ENCODE data around the gene APEX1. TPM values are rescaled to one million over a fixed set of nuclear protein-coding genes. Genes with fewer than 3 reads are reported as not detected.
"Not testable (repeated sequence)": the region's sequence is repeated elsewhere in the genome, so short reads cannot be mapped to it uniquely, and the experiment has no call there.

Gene APEX1
- total and polyA plus RNA-seq, 12 donors: 94.1 to 304 (median 158) TPM

GRCh38 chr14:20440465-20440864 is 14.6 kb upstream of the APEX1 start:
- no peak overlapping the region for H3K27ac ChIP-seq
- intact Hi-C loops (cut with DNase I): no loop called here
- H3K9me3 ChIP-seq (replicated peaks in 1 of 3): no peaks in the 10 kb centered on the region

GRCh38 chr14:20440882-20441281 is 14.1 kb upstream of the APEX1 start:
- no peaks in the 10 kb centered on the region for H3K4me1 ChIP-seq (replicated peaks in 1 of 2)
- TF ChIP-seq POLR2A (IDR thresholded peaks at IDR 0.05): no peak
- TF ChIP-seq, protein P1, sequence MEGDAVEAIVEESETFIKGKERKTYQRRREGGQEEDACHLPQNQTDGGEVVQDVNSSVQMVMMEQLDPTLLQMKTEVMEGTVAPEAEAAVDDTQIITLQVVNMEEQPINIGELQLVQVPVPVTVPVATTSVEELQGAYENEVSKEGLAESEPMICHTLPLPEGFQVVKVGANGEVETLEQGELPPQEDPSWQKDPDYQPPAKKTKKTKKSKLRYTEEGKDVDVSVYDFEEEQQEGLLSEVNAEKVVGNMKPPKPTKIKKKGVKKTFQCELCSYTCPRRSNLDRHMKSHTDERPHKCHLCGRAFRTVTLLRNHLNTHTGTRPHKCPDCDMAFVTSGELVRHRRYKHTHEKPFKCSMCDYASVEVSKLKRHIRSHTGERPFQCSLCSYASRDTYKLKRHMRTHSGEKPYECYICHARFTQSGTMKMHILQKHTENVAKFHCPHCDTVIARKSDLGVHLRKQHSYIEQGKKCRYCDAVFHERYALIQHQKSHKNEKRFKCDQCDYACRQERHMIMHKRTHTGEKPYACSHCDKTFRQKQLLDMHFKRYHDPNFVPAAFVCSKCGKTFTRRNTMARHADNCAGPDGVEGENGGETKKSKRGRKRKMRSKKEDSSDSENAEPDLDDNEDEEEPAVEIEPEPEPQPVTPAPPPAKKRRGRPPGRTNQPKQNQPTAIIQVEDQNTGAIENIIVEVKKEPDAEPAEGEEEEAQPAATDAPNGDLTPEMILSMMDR (IDR thresholded peaks at IDR 0.05): no peak
- no peaks in the 10 kb centered on the region for H3K9me3 ChIP-seq (replicated peaks in 1 of 3)
- no peak for DNase-seq
- H3K36me3 ChIP-seq (replicated peaks in 1 of 2): peaks cover 0 to 9% of the 10 kb centered on the region in 2 donors
- H3K4me3 ChIP-seq: no peak overlapping the region
- intact Hi-C loops (cut with DNase I): no loop called here
- no peaks in the 10 kb centered on the region for H3K27me3 ChIP-seq
- 66 to 78% (median 72%) methylated on average over 4 to 5 of the region's 5 CpGs for WGBS, 4 donors
- H3K27ac ChIP-seq: no peak overlapping the region

More at GRCh38 chr14:20440465-20440864, 14.6 kb upstream of the APEX1 start:
- H3K4me3 ChIP-seq: no peak overlapping the region
- peaks cover 0 to 4% of the 10 kb centered on the region in 2 donors for H3K36me3 ChIP-seq (replicated peaks in 1 of 2)
- H3K4me1 ChIP-seq (replicated peaks in 1 of 2): no peaks in the 10 kb centered on the region
- TF ChIP-seq POLR2A (IDR thresholded peaks at IDR 0.05): no peak
- TF ChIP-seq, protein P1 (IDR thresholded peaks at IDR 0.05): no peak
- no peak for DNase-seq
- no peaks in the 10 kb centered on the region for H3K27me3 ChIP-seq
- WGBS, 4 donors: 74 to 87% (median 83%) methylated on average over 5 of the region's 5 CpGs

- Histone ChIP-seq H3K9me3 (replicated peaks in 1 of 3) (no peaks in the 10 kb centered on the region), H3K27ac (no peak overlapping the region), H3K27me3 (no peaks in the 10 kb centered on the region), H3K4me1 (replicated peaks in 1 of 2) (no peaks in the 10 kb centered on the region), H3K36me3 (replicated peaks in 1 of 2) (peaks cover 0 to 14% of the 10 kb centered on the region in 2 donors), H3K4me3 (no peak overlapping the region)
- WGBS, 4 donors: 76 to 85% (median 81%) methylated on average over 2 of the region's 2 CpGs
- no peak for DNase-seq
- intact Hi-C loops (cut with DNase I): no loop called here
- TF ChIP-seq POLR2A (IDR thresholded peaks at IDR 0.05): no peak
- TF ChIP-seq, protein P1 (IDR thresholded peaks at IDR 0.05): no peak
Observed at GRCh38 chr14:20441461-20441860, 13.6 kb upstream of the APEX1 start.

- H3K4me1 ChIP-seq (replicated peaks in 1 of 2); intact Hi-C loops (cut with DNase I); H3K27me3 ChIP-seq; H3K27ac ChIP-seq; DNase-seq; H3K4me3 ChIP-seq; H3K9me3 ChIP-seq (replicated peaks in 1 of 3): not testable (repeated sequence)
- H3K36me3 ChIP-seq (replicated peaks in 1 of 2): peaks cover 0 to 36% of the 10 kb centered on the region in 2 donors
- 91 to 100% (median 93%) methylated on average over 2 of the region's 4 CpGs for WGBS, 4 donors
Observed at GRCh38 chr14:20443650-20444049, 11.4 kb upstream of the APEX1 start.

- no peak overlapping the region for H3K27ac ChIP-seq
- intact Hi-C loops (cut with DNase I): no loop called here
- no peak for DNase-seq
- H3K27me3 ChIP-seq: no peaks in the 10 kb centered on the region
- peaks cover 0 to 68% of the 10 kb centered on the region in 2 donors for H3K36me3 ChIP-seq (replicated peaks in 1 of 2)
- TF ChIP-seq, protein P1 (IDR thresholded peaks at IDR 0.05): no peak
- TF ChIP-seq POLR2A (IDR thresholded peaks at IDR 0.05): no peak
- no peak overlapping the region for H3K4me3 ChIP-seq
- H3K4me1 ChIP-seq (replicated peaks in 1 of 2): no peaks in the 10 kb centered on the region
- H3K9me3 ChIP-seq (replicated peaks in 1 of 3): no peaks in the 10 kb centered on the region
- 95 to 96% (median 95%) methylated on average over 5 of the region's 5 CpGs for WGBS, 4 donors
Observed at GRCh38 chr14:20446889-20447288, 8.1 kb upstream of the APEX1 start.

DNA sequence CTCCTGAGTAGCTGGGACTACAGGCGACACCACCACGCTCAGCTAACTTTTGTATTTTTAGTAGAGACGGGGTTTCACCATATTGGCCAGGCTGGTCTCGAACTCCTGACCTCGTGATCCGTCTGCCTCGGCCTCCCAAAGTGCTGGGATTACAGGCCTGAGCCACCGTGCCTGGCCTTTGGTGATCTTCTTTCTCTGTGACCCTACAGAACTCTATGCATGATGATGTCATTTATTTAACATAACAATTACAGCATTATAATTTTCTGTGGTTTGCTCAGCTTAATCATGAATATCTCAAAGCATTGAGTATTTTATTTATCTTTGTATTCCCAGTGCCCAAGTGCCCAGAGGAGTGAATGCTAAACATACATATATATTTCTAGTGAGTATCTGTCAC is 2.2 kb upstream of the APEX1 start:
- H3K27me3 ChIP-seq; H3K4me3 ChIP-seq; H3K27ac ChIP-seq; H3K9me3 ChIP-seq (replicated peaks in 1 of 3); DNase-seq: not testable (repeated sequence)
- Histone ChIP-seq H3K36me3 (replicated peaks in 1 of 2) (peaks cover 0 to 61% of the 10 kb centered on the region in 2 donors), H3K4me1 (replicated peaks in 1 of 2) (peaks cover 16 to 24% of the 10 kb centered on the region in 2 donors)
- intact Hi-C loops (cut with DNase I): loop anchor here in 1 of 2 donors (5.0 kb wide), 1 partner anchor 36 kb away; no protein-coding TSS in a partner anchor
- WGBS, 4 donors: 89 to 94% (median 93%) methylated on average over 8 of the region's 8 CpGs
